ENCODE measurements around the gene ESRRG. TPM values are rescaled to one million over a fixed set of nuclear protein-coding genes. Genes with fewer than 3 reads are reported as not detected.

The ESRRG gene
- total and polyA plus RNA-seq, 2 donors (not counting 1 experiment from before 2014, with no cell fraction given), result 0.06 TPM; not detected in 1

- intact Hi-C loops (cut with micrococcal nuclease), result no loop called here
- Histone ChIP-seq H3K36me3 (replicated peaks in 1 of 2; ENCODE audit: control extremely low read depth in 1 of 2, control insufficient read depth in 1 of 2, extremely low read depth in 1 of 2, insufficient read depth in 2 of 2, low read length in 1 of 2) (no peaks in the 10 kb centered on the region), H3K9ac (ENCODE audit: low read length) (no peak overlapping the region), H3K79me2 (ENCODE audit: control insufficient read depth, insufficient read depth, low read length) (no peaks in the 10 kb centered on the region), H3K27me3 (replicated peaks in 1 of 4; ENCODE audit: control extremely low read depth in 1 of 4, control insufficient read depth in 3 of 4, insufficient read depth in 4 of 4, low read length in 3 of 4) (no peaks in the 10 kb centered on the region), H3K9me3 (ENCODE audit: control extremely low read depth in 1 of 3, control insufficient read depth in 2 of 3, insufficient read depth in 1 of 3, low read length in 2 of 3) (no peaks in the 10 kb centered on the region), H3K4me3 (ENCODE audit: control extremely low read depth in 1 of 5, extremely low read depth in 1 of 5, insufficient read depth in 1 of 5, low read depth in 2 of 5, low read length in 4 of 5) (no peak overlapping the region), H3K4me2 (replicated peaks; ENCODE audit: low read depth, low read length, poor library complexity, severe bottlenecking) (no peak overlapping the region), H4K20me1 (ENCODE audit: control insufficient read depth, insufficient read depth, low read length, poor library complexity, severe bottlenecking) (no peaks in the 10 kb centered on the region), H3K27ac (ENCODE audit: low read length in 2 of 2) (no peak overlapping the region), H3K4me1 (ENCODE audit: control insufficient read depth in 2 of 2, insufficient read depth in 2 of 2, low read length in 2 of 2) (no peaks in the 10 kb centered on the region), H2AFZ (ENCODE audit: insufficient read depth, low read depth, low read length, poor library complexity, severe bottlenecking) (no peak overlapping the region)
- H3K4me3 Mint-ChIP-seq, result no peak overlapping the region
- no CpG with 5 or more reads among the region's 3 CpGs for WGBS (ENCODE audit: insufficient coverage)
- ATAC-seq (ENCODE audit: low read depth) (no peak), DNase-seq (no peak)
- ChIA-PET POLR2A (no interaction called here), CTCF (no interaction called here)
- no peak overlapping the region for H3K27ac Mint-ChIP-seq
- H3K4me1 Mint-ChIP-seq, result no peaks in the 10 kb centered on the region
- H3K27me3 Mint-ChIP-seq, result no peaks in the 10 kb centered on the region
- no peak for TF ChIP-seq CTCF (IDR thresholded peaks at IDR 0.05)
- TF ChIP-seq EZH2 (IDR thresholded peaks at IDR 0.05; ENCODE audit: borderline replicate concordance, insufficient read depth, low read depth, low read length, poor library complexity, severe bottlenecking), result no peak
- H3K9me3 Mint-ChIP-seq (ENCODE audit: insufficient read depth), result no peaks in the 10 kb centered on the region
Measured at GRCh38 chr1:216559359-216559758, 163.9 kb downstream of the ESRRG start.

- Histone ChIP-seq H3K27ac (ENCODE audit: low read length in 2 of 2) (no peak overlapping the region), H3K4me3 (ENCODE audit: control extremely low read depth in 1 of 5, extremely low read depth in 1 of 5, insufficient read depth in 1 of 5, low read depth in 2 of 5, low read length in 4 of 5) (no peak overlapping the region), H3K79me2 (ENCODE audit: control insufficient read depth, insufficient read depth, low read length) (no peaks in the 10 kb centered on the region), H3K27me3 (replicated peaks in 1 of 4; ENCODE audit: control extremely low read depth in 1 of 4, control insufficient read depth in 3 of 4, insufficient read depth in 4 of 4, low read length in 3 of 4) (no peaks in the 10 kb centered on the region), H3K4me2 (replicated peaks; ENCODE audit: low read depth, low read length, poor library complexity, severe bottlenecking) (no peak overlapping the region), H3K36me3 (replicated peaks in 1 of 2; ENCODE audit: control extremely low read depth in 1 of 2, control insufficient read depth in 1 of 2, extremely low read depth in 1 of 2, insufficient read depth in 2 of 2, low read length in 1 of 2) (no peaks in the 10 kb centered on the region), H4K20me1 (ENCODE audit: control insufficient read depth, insufficient read depth, low read length, poor library complexity, severe bottlenecking) (no peaks in the 10 kb centered on the region), H3K9ac (ENCODE audit: low read length) (no peak overlapping the region), H2AFZ (ENCODE audit: insufficient read depth, low read depth, low read length, poor library complexity, severe bottlenecking) (no peak overlapping the region), H3K9me3 (ENCODE audit: control extremely low read depth in 1 of 3, control insufficient read depth in 2 of 3, insufficient read depth in 1 of 3, low read length in 2 of 3) (no peaks in the 10 kb centered on the region), H3K4me1 (ENCODE audit: control insufficient read depth in 2 of 2, insufficient read depth in 2 of 2, low read length in 2 of 2) (no peaks in the 10 kb centered on the region)
- no peaks in the 10 kb centered on the region for H3K27me3 Mint-ChIP-seq
- TF ChIP-seq EZH2 (IDR thresholded peaks at IDR 0.05; ENCODE audit: borderline replicate concordance, insufficient read depth, low read depth, low read length, poor library complexity, severe bottlenecking), result no peak
- no CpG with 5 or more reads among the region's 4 CpGs for WGBS (ENCODE audit: insufficient coverage)
- no peak overlapping the region for H3K27ac Mint-ChIP-seq
- no peaks in the 10 kb centered on the region for H3K9me3 Mint-ChIP-seq (ENCODE audit: insufficient read depth)
- CTCF ChIA-PET, result interaction anchor here (1.1 kb wide), 1 partner anchor 10 kb away, joined by 3 read pairs; no protein-coding TSS in a partner anchor
- intact Hi-C loops (cut with micrococcal nuclease), result no loop called here
- H3K4me1 Mint-ChIP-seq, result no peaks in the 10 kb centered on the region
- POLR2A ChIA-PET, result no interaction called here
- ATAC-seq (ENCODE audit: low read depth) (no peak), DNase-seq (no peak)
- H3K4me3 Mint-ChIP-seq, result no peak overlapping the region
Measured at GRCh38 chr1:216555653-216556052, 167.6 kb downstream of the ESRRG start.
